HG03354 (cell line): Measurements from ENCODE around the gene QSOX1.
"Not testable (repeated sequence)": the region's sequence is repeated elsewhere in the genome, so short reads cannot be mapped to it uniquely, and the experiment has no call there.

Experiments
- ATAC-seq: cut with Tn5 transposase; IDR thresholded peaks from one replicate; pipeline ENCODE4 v1.9.1; 2021; ENCODE audit warnings: mild to moderate bottlenecking; ENCODE audit not compliant: unreplicated experiment, poor library complexity, severe bottlenecking

Gene QSOX1

GRCh38 chr1:180185281-180185680 is 30.6 kb downstream of the QSOX1 start:
- no peak for ATAC-seq

DNA sequence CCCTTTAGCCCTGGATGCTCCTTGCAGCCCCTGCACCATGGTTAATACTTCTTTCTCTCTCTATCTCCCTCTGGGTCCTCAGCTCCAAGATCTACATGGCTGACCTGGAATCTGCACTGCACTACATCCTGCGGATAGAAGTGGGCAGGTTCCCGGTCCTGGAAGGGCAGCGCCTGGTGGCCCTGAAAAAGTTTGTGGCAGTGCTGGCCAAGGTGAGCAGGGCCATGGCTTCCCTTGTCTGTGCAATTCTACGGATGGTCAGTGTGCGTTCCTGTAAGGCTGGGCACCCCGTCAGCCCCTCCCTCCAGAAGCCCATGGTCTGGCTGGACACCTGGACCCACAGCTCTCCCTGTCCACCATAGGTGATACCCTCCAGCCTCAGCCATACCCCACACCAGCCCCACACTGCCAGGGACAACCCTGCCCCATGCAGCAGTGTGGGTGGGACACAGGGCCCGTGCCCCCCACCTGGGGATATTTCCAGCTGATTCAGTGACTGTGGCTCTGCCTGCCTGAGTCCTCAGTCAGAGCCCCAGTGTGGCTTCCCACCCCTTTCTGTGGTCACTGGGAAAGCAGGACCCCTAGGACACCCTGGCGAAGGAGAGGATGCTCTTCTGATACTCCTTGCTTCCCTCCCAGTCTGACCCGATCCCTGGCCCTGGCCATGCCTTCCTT is 31.4 kb downstream of the QSOX1 start:
- ATAC-seq = no peak

GRCh38 chr1:180186831-180187230 is 32.2 kb downstream of the QSOX1 start:
- ATAC-seq = no peak

DNA sequence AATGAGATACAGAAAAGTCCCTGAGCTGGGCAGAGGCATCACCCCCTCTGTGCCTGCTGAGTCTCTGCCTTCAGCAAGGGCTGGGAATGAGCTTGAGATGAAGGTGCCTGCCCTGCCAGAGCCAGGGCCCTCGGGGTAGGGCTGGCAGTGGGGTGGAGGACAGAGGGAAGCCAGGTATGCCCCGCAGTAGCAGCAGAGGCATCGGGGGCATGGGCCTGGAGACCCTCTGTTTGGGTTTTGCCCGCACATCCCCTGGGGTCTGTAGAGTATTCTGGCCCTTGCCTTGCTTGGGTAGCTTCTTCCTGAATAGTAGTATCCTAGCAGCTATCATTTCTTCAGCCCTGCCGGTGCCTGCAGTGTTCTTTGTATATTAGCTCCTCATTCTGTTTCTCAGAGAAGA is 33.0 kb downstream of the QSOX1 start:
- ATAC-seq = no peak

DNA sequence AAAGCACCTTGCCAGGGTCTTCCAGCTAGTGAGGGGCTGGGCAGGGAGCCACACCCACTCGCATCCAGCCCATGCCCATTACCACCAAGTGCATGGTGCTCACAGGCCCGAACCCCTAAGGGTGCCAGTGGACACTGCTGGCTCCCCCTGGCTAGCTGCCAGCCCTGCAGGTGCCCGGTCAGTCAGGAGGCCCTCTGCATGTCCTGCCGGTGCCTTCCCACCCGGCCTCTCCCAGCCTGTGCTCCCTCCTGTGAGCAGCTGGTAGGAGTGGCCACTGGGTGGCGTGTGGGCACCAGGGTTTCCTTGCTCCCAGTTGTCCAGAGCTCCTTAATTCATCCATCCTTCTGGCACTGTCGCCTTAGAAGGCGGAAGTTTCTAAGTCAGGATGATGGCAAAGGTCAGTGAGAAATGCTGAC is 33.4 kb downstream of the QSOX1 start:
- no peak for ATAC-seq

DNA sequence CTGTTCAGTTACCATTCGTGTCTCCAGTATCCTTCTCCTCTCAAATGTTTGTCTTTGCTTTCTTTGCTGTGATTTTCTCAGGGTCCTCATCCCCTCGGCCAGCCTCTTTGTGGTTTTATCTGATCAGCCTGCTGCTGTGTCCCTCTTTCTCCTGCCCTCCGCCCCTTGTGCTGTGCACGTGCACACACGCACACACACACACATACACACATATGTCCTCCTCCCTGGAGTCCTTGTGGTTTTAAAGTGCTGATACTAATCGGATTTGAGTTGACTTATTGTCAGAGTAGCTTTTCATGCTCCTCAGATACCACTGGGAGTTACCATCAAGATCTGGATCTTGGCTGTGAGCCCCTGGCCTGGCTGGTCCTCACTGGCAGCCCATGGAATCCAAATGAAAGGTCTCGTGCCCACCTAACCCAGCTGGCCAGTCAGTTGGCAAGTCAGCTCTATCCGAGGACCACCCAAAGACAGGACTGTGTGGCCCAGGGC is 34.1 kb downstream of the QSOX1 start:
- no peak for ATAC-seq

DNA sequence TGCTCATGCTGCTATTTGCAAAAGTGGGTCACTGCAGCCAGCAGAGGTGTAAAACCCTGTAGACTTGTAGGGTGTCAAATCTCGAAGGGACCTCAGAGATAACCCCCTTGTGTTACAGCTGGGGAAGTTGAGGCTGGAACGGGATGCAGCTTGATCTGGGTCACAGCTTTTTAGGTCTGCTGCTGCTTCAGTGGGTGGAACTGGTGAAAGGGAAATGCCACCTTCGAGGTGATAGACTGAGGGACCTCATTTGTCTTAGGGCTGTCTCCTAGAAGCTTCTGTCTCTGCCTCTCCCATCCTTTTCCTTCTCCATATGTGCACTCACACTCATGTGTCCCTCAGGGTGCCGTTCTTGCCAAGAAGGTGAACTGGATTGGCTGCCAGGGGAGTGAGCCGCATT is 35.4 kb downstream of the QSOX1 start:
- no peak for ATAC-seq

GRCh38 chr1:180192172-180192571 is 37.5 kb downstream of the QSOX1 start:
- ATAC-seq = no peak

DNA sequence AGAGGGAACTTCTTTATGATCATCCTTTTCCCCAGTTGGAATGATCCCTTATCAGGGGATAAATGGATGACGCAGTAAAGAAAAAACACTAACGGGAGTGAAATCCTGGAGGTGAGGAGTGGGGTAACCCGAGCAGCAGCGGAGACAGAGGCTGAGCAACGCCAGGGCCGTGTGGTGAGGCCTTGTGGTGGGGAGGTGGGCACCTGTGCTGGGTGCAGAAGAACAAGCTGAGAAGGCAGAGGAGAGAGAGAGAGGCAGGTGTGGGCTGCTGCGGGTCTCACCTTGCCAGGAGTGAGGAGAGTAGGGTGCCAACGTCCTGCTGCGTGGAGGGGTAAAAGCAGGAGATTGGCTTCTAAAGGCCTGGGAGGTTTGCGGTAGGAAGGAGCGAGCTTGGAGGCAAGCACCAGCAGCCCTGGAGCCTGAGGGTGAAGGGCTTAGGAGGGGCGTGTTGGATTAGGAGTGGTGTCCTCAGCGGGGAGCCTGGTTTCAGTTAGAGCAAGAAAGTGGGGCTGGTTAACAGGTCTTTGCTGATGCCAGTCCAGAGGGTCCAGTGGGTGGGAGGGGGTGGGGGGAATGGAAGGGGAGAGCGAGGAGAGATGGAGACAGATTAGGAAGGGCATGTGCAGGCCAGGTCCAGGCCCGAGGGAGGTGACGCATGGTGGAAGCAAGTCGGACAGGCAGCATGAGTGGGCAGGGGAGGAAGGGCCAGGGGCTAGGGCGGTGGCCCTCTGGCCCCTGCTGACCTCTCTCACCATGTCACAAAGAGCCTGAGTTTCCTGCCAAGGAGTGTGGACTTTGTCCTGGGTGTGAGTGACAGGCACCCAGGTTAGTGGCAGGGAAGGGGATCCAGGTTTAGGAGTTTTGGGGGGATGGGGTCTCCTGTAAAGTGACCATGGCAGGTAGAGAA is 38.7 kb downstream of the QSOX1 start:
- ATAC-seq = no peak

DNA sequence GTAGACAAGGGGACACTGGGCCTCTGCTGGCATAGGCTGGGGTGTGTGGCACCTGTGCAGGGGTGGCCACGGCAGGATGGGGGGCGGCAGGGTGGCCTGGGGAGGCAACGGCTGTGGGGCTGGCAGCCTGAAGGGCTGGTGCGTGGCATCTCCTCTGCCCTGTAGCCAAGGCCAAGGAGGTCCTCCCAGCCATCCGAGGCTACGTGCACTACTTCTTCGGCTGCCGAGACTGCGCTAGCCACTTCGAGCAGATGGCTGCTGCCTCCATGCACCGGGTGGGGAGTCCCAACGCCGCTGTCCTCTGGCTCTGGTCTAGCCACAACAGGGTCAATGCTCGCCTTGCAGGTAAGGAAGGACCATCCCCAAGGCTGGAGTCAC is 39.4 kb downstream of the QSOX1 start:
- no peak for ATAC-seq

- ATAC-seq = no peak
These were observed 40.0 kb downstream of the QSOX1 start for GRCh38 chr1:180194546-180195207.

GRCh38 chr1:180195401-180195800 is 40.7 kb downstream of the QSOX1 start:
- ATAC-seq = no peak

GRCh38 chr1:180195916-180196315 is 41.2 kb downstream of the QSOX1 start:
- no peak for ATAC-seq

- ATAC-seq = no peak
These were observed 41.9 kb downstream of the QSOX1 start for GRCh38 chr1:180196436-180197003.

DNA sequence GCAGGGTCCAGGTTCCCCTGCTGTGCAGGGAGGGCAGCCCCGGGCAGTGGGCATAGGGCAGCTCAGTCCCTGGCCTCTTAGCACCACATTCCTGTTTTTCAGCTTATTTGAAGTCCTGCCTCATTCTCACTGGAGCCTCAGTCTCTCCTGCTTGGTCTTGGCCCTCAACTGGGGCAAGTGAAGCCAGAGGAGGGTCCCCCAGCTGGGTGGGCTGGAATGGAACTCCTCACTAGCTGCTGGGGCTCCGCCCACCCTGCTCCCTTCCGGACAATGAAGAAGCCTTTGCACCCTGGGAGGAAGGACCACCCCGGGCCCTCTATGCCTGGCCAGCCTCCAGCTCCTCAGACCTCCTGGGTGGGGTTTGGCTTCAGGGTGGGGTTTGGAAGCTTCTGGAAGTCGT is 42.6 kb downstream of the QSOX1 start:
- ATAC-seq = no peak

DNA sequence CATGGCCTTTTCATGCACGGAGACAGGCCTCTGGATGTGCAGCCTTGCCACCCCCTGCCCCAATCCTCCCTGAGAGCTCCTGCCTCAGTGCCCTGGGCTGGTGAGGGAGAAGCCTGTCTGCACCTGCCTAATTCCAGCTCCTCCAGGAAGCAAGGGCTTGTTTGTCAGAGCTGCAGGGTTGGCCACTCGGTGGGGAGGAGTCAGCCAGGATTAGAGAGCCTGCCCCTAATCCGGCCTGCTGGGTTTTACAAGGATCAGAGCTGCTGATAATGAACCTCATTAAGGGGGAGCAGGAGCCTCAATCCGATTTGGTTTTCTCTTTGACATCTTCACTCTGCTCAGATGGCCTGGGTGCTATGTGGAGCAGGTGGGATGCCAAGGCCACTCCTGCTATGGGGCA is 43.5 kb downstream of the QSOX1 start:
- ATAC-seq = no peak

DNA sequence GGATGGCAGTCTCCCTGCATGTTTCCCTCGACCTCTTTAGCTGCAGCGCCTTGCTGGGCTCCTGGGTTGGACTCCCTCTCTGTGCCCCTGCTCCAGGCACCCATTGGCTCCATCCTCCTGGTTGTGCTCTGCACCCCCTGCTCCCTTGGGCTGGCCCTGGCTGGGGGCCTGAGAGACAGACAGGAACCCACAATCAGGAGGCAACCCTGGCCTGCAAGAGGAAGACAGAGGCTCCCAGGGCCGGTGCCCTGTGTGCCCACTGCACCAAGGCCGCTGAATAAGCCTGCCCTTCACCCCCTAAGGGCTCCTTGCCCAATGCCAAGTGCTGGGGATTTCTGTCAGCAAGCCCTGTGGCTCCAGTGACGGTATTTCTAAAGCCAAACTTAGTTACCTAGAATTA is 43.9 kb downstream of the QSOX1 start:
- no peak for ATAC-seq

DNA sequence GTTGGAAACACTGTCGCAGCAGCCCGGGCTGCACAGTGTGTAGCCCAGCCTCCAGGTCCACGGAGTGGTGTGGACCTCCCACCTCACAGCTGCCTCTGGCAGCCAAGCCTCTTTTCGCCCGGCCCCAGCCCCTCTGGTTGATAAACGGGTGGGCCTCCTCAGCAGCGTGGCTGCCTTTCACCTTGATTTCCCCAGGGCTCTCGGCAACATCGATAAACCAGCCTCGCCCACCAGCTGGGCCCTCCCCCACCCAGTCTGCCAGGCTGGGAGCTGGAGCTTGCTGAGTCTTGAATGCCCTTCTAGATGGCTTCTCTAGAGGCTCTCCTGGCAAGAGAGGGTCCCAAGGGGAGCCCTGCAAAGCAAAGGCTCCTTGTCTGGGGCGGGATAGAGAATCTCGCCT is 44.3 kb downstream of the QSOX1 start:
- ATAC-seq = no peak

DNA sequence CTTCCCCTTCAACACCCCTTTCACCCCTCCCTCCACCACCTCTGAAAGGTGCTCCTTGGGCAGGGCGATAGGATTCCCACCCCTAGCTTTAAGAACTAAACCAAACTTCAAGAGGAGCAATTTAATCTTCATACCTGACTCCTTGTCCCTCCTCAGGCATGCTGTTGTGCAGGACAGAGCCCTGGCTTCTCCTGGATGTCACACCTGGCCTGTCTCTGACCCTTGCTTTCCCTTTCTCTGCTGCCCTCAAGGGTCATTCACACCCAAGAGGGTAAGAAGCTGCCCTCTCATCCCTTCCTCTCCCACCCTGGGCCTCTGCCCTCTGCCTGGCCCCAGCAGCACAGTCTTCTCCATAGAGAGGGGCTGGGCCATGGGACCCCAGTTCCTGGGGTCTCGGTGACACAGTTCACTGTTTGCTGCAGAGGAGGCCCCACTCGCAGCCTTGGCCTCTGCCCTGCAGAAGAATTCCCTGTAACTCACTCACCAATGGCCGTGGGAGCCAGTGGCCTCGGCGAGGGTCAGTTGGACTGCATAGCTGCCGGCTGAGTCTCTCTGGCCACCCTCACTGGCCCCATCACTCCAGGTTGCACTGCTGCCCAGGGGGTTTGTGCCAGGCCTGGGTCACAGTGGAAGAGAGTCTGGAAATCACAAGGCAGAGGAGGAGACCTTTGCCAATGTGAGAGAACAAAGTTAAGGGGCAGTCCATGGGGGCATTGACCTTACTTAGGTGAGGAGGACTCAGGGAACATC is 47.0 kb downstream of the QSOX1 start:
- ATAC-seq = no peak

GRCh38 chr1:180202588-180202987 is 47.9 kb downstream of the QSOX1 start:
- ATAC-seq = not testable (repeated sequence)
